Effector memory CD4-positive, alpha-beta T cell (primary cell): ENCODE measurements around the gene LAGE3.

ENCODE experiments used
- DNase-seq, 3 donors: peaks; one replicate each; pipeline ENCODE4 v3.0.0-alpha.2; 2020
- H3K27ac ChIP-seq: 2 replicates; pipeline ENCODE4 v1.7.0; 2013; ENCODE audit warnings: mild to moderate bottlenecking, low read length, moderate library complexity; ENCODE audit not compliant: insufficient read depth, poor library complexity, severe bottlenecking
- H3K27me3 ChIP-seq: replicated peaks from 2 replicates; pipeline ENCODE4 v1.7.0; 2013; ENCODE audit warnings: mild to moderate bottlenecking, low read length; ENCODE audit not compliant: insufficient read depth, control insufficient read depth, poor library complexity, severe bottlenecking
- H3K36me3 ChIP-seq: 2 replicates; pipeline ENCODE4 v1.7.0; 2013; ENCODE audit warnings: mild to moderate bottlenecking, low read length, moderate library complexity; ENCODE audit not compliant: control insufficient read depth, insufficient read depth
- H3K4me1 ChIP-seq: 2 replicates; pipeline ENCODE4 v1.7.0; 2013; ENCODE audit warnings: low read length, mild to moderate bottlenecking; ENCODE audit not compliant: control insufficient read depth, insufficient read depth, poor library complexity, severe bottlenecking
- H3K4me3 ChIP-seq: 2 replicates; pipeline ENCODE4 v1.7.0; 2013; ENCODE audit warnings: low read length, low read depth, mild to moderate bottlenecking; ENCODE audit not compliant: insufficient read depth, poor library complexity, severe bottlenecking
- H3K9me3 ChIP-seq: 2 replicates; pipeline ENCODE4 v1.7.0; 2013; ENCODE audit warnings: mild to moderate bottlenecking, low read length, moderate library complexity; ENCODE audit not compliant: control insufficient read depth

LAGE3 gene

DNA sequence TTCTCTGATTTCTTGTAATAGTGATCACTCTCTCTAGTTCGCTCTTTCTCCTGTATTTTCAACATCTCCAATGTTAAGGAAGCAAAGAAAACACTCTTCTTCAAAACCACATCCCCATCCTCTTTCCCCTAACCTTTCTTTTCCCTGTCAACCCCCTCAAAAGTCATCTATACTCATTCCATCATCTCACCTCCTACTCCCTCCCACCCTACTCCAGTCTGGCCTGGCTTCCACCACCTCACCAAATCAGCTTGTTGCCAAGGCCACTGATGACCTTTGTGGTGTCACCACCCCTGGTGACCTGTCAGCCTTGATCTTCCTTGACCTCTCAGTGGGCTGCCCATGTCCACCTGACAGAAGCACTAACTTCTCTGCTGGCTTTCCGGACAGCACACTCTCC lies 34.6 kb upstream of the LAGE3 start:
- H3K4me3 ChIP-seq, result no peak overlapping the region
- H3K4me1 ChIP-seq, result no peaks in the 10 kb centered on the region
- DNase-seq, result no peak
- no peaks in the 10 kb centered on the region for H3K9me3 ChIP-seq
- no peaks in the 10 kb centered on the region for H3K27me3 ChIP-seq
- H3K27ac ChIP-seq, result no peak overlapping the region
- no peaks in the 10 kb centered on the region for H3K36me3 ChIP-seq

DNA sequence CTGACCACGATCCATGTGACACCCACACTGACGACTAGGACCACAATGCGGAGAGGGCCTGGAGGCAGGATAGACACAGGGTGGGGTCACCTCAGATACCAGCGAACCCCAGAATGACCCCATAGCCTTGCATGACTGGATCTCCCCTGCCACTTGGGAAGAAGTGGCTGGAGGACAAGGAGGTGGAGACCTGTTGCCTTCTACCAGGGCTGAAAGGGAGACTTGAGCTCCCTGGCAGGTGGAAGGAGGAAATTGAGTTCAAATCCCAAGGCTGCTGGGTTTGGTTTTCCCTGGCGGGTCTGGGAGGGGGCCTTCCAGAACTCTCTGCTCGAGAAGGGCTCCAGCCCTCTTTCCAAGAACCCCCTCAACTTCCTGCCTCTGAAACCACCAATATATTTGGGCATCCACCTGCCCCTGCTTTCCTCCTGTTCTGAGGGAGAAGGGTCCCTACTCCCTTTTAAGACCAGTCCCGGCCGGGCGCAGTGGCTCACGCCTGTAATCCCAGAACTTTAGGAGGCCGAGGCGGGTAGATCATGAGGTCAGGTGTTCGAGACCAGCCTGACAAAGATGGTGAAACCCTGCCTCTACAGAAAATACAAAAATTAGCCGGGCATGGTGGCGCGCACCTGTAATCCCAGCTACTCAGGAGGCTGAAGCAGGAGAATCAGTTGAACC lies 33.9 kb upstream of the LAGE3 start:
- Histone ChIP-seq H3K36me3 (no peaks in the 10 kb centered on the region), H3K4me1 (no peaks in the 10 kb centered on the region), H3K27me3 (no peaks in the 10 kb centered on the region), H3K9me3 (no peaks in the 10 kb centered on the region), H3K27ac (no peak overlapping the region), H3K4me3 (no peak overlapping the region)
- no peak for DNase-seq

DNA sequence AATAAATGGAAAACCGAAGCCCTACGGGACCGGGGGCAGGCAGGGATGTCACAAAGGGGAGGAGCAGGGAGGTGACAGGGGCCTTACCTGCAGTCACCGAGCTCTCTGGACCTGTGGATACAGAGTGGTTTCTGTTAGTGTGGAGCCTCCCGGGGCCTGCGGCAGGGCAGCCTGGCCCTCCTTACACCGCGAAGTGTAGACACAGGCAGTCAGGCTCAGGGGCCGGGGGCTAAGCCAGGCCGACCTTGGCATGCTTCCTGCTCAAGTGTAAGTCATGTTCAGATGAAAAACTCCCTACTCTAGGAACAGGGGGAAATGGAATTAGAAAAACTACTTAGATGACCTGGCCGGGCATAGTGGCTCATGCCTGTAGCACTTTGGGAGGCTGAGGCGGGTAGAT lies 32.7 kb upstream of the LAGE3 start:
- Histone ChIP-seq H3K4me1 (no peaks in the 10 kb centered on the region), H3K27ac (peak overlapping the region; percentile 32), H3K27me3 (no peaks in the 10 kb centered on the region), H3K9me3 (no peaks in the 10 kb centered on the region), H3K4me3 (no peak overlapping the region), H3K36me3 (no peaks in the 10 kb centered on the region)
- DNase-seq, result no peak

DNA sequence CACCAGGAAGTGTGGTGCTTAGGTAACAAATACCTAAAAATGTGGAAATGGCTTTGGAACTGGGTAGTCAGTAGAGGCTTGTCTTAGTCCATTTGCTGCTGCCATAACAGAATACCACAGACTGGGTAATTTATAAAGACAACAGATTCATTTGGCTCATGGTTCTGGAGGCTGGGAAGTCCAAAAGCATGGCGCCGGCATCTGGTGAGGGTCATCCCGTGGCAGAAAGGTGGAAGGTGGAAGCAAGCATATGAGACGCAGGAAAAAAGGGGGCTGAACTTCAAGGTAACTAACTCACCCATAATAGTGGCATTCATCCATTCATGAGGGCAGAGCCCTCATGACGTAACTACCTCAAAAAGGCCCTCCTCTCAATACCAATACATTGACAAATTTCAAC lies 30.4 kb upstream of the LAGE3 start:
- Histone ChIP-seq H3K27me3 (no peaks in the 10 kb centered on the region), H3K4me1 (no peaks in the 10 kb centered on the region), H3K27ac (no peak overlapping the region), H3K36me3 (no peaks in the 10 kb centered on the region), H3K9me3 (no peaks in the 10 kb centered on the region), H3K4me3 (no peak overlapping the region)
- DNase-seq, result no peak

DNA sequence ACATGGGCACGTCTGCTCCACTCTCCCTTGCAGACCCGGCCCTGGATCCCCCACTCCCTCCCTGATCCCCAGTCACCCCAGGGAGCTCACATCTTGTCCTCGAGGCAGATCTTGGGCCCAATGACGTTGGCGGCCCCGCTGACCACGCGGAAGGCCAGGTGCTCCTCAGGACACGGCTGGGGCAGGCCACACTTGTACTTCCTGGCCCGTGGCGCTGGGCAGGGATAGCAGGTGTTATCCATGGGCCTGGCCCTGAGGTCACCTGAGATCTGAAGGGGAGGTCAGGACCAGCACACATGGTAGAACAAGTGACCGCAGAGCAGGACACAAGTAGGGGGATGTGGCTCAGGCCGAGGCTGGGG lies 29.3 kb upstream of the LAGE3 start:
- H3K9me3 ChIP-seq, result no peaks in the 10 kb centered on the region
- H3K4me3 ChIP-seq, result no peak overlapping the region
- H3K4me1 ChIP-seq, result no peaks in the 10 kb centered on the region
- no peaks in the 10 kb centered on the region for H3K27me3 ChIP-seq
- H3K36me3 ChIP-seq, result no peaks in the 10 kb centered on the region
- DNase-seq, result no peak
- no peak overlapping the region for H3K27ac ChIP-seq

DNA sequence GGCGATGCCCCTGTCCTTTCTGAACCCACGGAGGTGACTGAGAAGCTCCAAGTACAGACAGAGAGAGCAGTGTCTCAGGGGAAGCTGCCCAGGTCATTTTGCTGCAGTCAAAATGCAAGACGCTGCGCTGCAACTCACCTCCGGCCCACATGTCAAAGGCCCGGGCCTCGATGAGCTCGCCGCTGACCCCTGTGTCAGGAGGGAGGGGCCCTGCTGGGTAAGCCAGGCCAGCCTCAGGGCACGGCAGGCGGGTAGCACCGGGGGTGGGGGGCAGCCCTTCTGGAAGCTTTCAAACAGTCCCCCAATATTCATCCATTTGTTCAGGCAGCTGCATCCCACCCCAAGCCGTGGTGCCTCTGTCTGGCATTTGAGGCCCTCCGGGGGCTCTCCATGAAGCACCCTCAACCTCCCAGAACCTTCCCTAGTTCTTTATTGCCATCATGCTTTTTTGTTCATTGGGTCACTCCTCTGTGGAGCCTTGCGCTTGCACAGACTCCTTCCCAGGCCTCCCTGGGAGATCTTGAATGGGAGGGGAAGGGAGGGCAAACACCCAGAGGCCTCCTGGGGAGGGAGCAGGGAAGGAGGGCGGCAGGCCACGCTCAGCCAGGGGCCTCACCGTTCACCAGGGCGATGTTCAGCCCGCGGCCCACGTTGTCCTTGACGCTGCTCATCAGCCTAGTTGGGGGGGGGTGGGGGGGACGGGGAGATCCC lies 28.7 kb upstream of the LAGE3 start:
- no peaks in the 10 kb centered on the region for H3K4me1 ChIP-seq
- H3K27ac ChIP-seq, result no peak overlapping the region
- H3K27me3 ChIP-seq, result no peaks in the 10 kb centered on the region
- no peaks in the 10 kb centered on the region for H3K9me3 ChIP-seq
- DNase-seq, result no peak
- no peaks in the 10 kb centered on the region for H3K36me3 ChIP-seq
- no peak overlapping the region for H3K4me3 ChIP-seq

DNA sequence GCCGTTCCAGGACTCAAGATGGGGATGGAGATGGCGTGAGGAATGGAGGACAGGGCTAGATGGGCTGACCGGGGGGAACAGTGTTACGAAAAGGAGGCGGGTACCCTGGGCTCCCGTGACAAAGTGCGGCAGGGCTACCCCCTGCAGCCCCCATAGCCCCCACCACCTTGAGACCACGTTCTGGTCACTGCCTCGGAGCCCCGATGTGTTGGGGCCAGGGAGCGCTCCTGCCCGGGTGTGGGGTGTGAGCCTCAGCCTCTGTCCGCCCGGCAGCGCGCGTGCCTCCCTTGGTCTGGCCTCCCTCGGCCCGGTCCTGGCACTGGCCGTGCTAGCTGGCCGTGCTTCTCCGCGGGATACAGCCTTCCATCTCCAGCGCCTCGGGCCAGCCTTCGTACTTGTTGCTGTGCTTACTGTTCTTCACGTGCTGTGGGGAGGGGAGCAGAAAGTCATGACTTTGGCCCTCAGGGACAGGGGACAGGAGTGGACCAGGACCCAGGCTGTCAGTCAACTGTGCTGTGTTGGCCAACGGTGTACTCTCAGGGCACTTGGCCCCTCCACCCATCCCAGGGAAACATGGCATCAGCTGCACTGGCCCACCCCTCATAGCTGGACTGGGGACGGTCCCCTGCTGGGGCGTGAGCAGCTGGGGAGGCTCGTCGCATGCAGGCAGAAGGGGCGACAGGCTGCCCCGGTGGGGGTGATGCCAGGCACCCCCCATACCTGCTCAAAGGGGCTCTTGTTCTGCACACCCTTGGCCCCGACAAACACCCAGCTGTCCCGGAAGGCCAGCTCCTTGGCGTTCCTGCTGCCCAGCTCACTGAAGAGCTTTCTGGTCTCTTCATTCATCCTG lies 27.6 kb upstream of the LAGE3 start:
- Histone ChIP-seq H3K36me3 (no peaks in the 10 kb centered on the region), H3K27ac (no peak overlapping the region), H3K4me3 (no peak overlapping the region), H3K4me1 (no peaks in the 10 kb centered on the region), H3K9me3 (no peaks in the 10 kb centered on the region), H3K27me3 (no peaks in the 10 kb centered on the region)
- no peak for DNase-seq

DNA sequence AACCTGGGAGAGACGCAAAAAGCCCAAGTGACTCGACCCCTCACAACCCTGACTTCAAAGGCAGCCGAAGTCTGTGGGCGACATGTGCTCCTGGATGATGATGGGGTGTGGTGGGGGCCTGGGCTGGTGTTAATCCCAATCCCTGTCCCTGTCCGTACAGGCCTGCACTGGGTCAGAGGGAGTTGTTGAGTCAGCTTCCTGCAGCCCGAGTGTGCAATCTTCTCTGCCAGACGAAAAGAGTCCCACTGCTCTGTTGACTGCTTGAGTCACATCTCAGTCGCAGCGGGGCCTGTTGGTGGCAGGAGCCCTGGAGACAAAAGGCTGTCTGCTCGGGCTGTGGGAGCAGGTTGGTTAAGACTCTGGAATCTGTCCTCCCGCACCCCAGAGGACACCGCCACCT lies 26.7 kb upstream of the LAGE3 start:
- Histone ChIP-seq H3K27me3 (no peaks in the 10 kb centered on the region), H3K36me3 (no peaks in the 10 kb centered on the region), H3K27ac (no peak overlapping the region), H3K4me3 (no peak overlapping the region), H3K4me1 (no peaks in the 10 kb centered on the region), H3K9me3 (no peaks in the 10 kb centered on the region)
- no peak for DNase-seq

DNA sequence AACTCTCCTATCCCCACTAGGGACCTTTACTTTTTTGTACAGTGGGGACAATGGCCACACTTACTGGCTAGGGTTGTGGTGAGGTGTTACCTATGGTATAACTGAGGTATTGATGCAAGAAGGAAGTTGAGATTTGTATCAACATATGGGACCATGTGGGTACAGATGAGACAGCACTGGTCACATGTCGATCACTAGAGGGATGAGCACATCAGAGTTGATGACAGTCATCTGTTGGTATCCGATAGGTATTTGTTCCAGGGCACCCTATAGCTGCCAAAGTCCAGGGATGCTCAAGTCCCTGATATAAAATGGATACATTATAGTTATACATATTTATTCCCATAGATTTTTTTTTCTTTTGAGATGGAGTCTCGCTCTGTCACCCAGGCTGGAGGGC lies 23.9 kb upstream of the LAGE3 start:
- Histone ChIP-seq H3K27ac (no peak overlapping the region), H3K9me3 (no peaks in the 10 kb centered on the region), H3K4me3 (no peak overlapping the region), H3K36me3 (no peaks in the 10 kb centered on the region), H3K27me3 (no peaks in the 10 kb centered on the region), H3K4me1 (no peaks in the 10 kb centered on the region)
- no peak for DNase-seq

DNA sequence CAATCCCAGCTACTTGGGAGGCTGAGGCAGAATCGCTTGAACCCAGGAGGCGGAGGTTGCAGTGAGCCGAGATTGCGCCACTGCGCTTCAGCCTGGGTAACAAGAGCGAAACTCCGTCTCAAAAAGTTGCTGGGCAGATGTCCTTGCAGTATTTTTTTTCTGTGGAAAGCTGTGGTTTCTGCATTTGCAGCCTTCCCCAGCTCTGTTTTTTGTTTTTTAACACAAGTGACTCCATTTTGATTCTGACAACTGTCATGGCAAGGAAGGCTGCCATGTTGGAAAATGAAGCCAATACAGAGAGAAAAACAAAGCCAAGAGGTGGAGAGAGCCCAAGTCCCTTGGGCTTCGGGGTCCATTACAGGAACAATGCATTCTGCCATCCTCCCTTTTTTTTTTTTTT lies 23.0 kb upstream of the LAGE3 start:
- H3K4me1 ChIP-seq, result no peaks in the 10 kb centered on the region
- DNase-seq, result no peak
- H3K27me3 ChIP-seq, result no peaks in the 10 kb centered on the region
- H3K36me3 ChIP-seq, result no peaks in the 10 kb centered on the region
- no peak overlapping the region for H3K27ac ChIP-seq
- no peaks in the 10 kb centered on the region for H3K9me3 ChIP-seq
- no peak overlapping the region for H3K4me3 ChIP-seq
